ENCODE measurements around the gene PTP4A1.

DNA sequence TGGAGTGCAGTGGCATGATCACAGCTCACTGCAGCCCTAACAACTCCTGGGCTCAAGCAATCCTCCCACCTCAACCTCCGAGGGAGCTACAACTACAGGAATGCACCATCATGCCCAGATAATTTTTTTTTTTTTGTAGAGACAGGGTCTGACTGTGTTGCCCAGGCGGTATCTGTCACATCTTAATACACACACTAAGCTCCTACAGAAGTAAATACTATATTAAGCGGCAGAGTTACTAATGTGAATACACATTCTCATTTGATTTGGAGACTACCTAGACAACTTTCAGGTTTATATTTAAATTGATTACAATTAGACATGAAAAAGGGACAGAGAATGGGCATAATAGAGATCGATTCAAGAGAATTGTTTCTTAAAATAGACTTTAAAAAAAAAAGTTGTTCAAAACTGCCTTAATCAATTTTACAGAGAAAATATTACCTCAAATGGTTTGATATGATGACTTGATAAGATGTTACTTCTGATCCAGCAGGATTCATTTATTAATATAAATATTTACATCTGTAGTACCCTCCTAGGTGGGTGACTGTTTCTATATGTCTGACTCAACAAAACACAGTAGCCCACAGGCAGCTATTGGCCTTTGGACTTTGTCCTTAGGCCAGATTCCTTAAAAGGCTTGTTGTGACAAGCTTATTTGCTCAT is 7.1 kb upstream of the PTP4A1 start:
- TF ChIP-seq, protein P1, sequence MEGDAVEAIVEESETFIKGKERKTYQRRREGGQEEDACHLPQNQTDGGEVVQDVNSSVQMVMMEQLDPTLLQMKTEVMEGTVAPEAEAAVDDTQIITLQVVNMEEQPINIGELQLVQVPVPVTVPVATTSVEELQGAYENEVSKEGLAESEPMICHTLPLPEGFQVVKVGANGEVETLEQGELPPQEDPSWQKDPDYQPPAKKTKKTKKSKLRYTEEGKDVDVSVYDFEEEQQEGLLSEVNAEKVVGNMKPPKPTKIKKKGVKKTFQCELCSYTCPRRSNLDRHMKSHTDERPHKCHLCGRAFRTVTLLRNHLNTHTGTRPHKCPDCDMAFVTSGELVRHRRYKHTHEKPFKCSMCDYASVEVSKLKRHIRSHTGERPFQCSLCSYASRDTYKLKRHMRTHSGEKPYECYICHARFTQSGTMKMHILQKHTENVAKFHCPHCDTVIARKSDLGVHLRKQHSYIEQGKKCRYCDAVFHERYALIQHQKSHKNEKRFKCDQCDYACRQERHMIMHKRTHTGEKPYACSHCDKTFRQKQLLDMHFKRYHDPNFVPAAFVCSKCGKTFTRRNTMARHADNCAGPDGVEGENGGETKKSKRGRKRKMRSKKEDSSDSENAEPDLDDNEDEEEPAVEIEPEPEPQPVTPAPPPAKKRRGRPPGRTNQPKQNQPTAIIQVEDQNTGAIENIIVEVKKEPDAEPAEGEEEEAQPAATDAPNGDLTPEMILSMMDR (IDR thresholded peaks at IDR 0.05; ENCODE audit: poor library complexity): no peak
- TF ChIP-seq EZH2 (IDR thresholded peaks at IDR 0.05; ENCODE audit: borderline replicate concordance): no peak
- TF ChIP-seq EZH2phosphoT487 (IDR thresholded peaks at IDR 0.05; ENCODE audit: low read depth, severe bottlenecking, unreplicated experiment): no peak

Data from hepatocyte (in vitro differentiated cells).